ENCODE measurements around the gene SETBP1.

DNA sequence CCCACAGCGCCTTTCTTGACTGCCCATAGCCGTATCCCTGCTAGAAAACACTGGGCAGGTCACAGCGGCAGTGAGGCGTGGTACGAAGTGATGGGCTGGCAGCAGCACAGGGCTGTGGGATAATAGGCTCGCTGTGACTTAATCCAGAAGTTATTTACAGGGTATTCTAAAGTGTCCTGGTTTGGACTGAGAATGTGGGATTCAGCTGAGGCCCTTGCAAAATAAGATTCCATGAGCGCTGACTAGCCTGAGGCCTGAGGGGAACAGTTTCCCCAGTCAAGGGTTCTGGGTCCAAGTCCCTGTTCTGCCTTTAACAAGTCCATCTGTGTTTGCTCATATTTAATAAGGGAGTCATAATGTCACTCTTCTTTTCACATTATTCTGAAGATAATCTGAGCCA is 34.6 kb downstream of the SETBP1 start:
- TF ChIP-seq CTCF (IDR thresholded peaks at IDR 0.05; ENCODE audit: low read depth, low read length, poor library complexity, severe bottlenecking) (no peak), EZH2phosphoT487 (IDR thresholded peaks at IDR 0.05; ENCODE audit: borderline replicate concordance, low read length) (no peak)
